ENCODE measurements around the gene NPBWR2. TPM values are rescaled to one million over a fixed set of nuclear protein-coding genes. Genes with fewer than 3 reads are reported as not detected.
"Not testable (repeated sequence)": the region's sequence is repeated elsewhere in the genome, so short reads cannot be mapped to it uniquely, and the experiment has no call there.

NPBWR2 gene
- total RNA-seq, 6 experiments from 2014 or later, result not detected

DNA sequence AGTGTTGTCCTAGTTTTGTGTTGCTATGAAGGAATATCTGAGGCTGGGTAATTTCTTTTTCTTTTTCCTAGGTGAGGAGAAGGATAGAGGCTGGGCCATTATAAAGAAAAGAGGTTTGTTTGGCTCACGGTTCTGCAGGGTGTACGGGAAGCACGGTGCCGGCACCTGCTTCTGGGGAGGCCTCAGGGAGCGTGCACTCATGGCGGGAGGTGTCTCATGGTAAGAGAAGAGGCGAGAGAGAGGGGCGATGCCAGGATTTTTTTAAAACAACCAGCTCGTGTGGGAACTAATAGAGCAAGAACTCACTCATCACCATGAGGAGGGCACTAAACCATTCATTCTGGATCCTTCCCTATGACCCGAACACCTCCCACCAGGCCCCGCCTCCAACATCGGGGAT, 14.2 kb upstream of the NPBWR2 start:
- DNase-seq, result no peak
- H3K9me3 Mint-ChIP-seq, result no peaks in the 10 kb centered on the region
- H3K27ac Mint-ChIP-seq, result no peak overlapping the region
- TF ChIP-seq, protein P1, sequence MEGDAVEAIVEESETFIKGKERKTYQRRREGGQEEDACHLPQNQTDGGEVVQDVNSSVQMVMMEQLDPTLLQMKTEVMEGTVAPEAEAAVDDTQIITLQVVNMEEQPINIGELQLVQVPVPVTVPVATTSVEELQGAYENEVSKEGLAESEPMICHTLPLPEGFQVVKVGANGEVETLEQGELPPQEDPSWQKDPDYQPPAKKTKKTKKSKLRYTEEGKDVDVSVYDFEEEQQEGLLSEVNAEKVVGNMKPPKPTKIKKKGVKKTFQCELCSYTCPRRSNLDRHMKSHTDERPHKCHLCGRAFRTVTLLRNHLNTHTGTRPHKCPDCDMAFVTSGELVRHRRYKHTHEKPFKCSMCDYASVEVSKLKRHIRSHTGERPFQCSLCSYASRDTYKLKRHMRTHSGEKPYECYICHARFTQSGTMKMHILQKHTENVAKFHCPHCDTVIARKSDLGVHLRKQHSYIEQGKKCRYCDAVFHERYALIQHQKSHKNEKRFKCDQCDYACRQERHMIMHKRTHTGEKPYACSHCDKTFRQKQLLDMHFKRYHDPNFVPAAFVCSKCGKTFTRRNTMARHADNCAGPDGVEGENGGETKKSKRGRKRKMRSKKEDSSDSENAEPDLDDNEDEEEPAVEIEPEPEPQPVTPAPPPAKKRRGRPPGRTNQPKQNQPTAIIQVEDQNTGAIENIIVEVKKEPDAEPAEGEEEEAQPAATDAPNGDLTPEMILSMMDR (IDR thresholded peaks at IDR 0.05), result no peak
- 0 out of 2 replicates have a peak, but pooled peaks cover 5% of the 10 kb centered on the region for H3K4me1 Mint-ChIP-seq (ENCODE audit: low read depth)
- no peak overlapping the region for H3K4me3 Mint-ChIP-seq
- H3K36me3 Mint-ChIP-seq (ENCODE audit: low read depth), result no peaks in the 10 kb centered on the region
- H3K27me3 Mint-ChIP-seq (ENCODE audit: insufficient read depth), result peaks cover 34% of the 10 kb centered on the region

DNA sequence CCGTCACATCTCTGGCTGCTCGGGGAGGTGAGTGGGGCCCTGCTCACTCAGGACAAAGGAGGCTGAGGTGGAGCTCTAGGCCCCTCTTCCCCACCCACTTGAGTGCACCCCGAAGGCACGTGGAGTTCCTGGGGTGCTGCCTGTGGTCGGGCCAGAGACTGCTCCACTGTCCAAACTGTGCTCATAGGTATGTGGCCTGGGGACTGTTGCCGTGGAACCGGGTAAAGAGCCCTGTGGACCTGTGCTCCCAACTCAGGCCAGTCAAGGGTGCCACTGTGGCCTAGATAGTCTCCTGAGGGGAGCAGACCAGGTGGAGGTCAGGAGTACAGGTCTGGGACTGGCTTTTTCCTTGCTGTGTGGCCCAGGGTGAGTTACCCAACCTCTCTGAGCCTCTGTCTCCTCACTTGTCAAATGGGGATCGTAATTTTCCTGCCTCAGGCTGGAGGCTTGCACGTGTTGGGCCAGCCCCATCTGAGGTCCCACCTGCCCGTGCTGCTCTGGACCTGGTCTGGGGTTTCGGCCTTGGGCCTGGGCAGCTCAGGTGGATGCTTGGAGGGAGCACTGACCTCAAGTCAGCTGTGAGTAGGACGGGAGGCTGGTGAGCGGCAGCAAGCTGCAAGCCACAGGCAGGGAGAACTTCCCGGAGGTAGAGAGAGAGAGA, 12.4 kb upstream of the NPBWR2 start:
- Mint-ChIP-seq H3K27ac (no peak overlapping the region), H3K4me1 (ENCODE audit: low read depth) (0 out of 2 replicates have a peak, but pooled peaks cover 5% of the 10 kb centered on the region), H3K36me3 (ENCODE audit: low read depth) (no peaks in the 10 kb centered on the region), H3K4me3 (peak overlapping the region; percentile 47; the same call in 1 of the 2 replicates), H3K27me3 (ENCODE audit: insufficient read depth) (peaks cover 38% of the 10 kb centered on the region), H3K9me3 (no peaks in the 10 kb centered on the region)
- no peak for DNase-seq
- TF ChIP-seq, protein P1 (IDR thresholded peaks at IDR 0.05), result no peak

DNA sequence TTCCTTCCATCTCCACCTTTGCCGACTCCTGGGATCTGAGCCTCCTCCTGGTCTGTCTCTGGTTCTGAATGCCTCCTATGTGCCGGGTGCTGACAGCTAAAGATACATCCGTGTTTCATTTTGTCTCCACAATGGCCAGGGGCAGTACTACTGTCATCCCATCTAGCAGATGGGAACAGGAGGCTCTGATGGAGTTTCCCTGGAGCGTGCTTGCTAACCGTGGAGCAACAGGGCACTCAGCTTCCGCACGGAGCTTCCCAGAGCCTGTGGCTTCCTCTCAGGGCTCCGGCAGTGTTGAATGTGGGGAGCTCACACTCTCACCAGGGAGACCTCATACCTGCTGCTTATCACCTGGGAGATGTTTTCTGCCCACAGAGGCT, 11.9 kb upstream of the NPBWR2 start:
- TF ChIP-seq, protein P1 (IDR thresholded peaks at IDR 0.05), result no peak
- Mint-ChIP-seq H3K9me3 (no peaks in the 10 kb centered on the region), H3K27me3 (ENCODE audit: insufficient read depth) (peaks cover 37% of the 10 kb centered on the region), H3K36me3 (ENCODE audit: low read depth) (no peaks in the 10 kb centered on the region), H3K27ac (no peak overlapping the region), H3K4me1 (ENCODE audit: low read depth) (0 out of 2 replicates have a peak, but pooled peaks cover 5% of the 10 kb centered on the region), H3K4me3 (no peak overlapping the region)
- DNase-seq, result no peak

DNA sequence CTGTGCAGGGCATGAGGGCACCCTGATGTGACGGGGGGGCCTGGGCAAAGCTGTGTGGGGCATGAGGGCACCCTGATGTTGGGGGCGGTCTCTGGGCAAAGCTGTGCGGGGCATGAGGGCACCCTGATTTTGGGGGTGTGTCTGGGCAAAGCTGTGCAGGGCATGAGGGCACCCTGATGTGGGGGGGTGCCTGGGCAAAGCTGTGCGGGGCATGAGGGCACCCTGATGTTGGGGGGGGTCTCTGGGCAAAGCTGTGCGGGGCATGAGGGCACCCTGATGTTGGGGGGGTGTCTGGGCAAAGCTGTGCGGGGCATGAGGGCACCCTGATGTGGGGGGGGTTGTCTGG, 10.0 kb upstream of the NPBWR2 start:
- not testable (repeated sequence) for DNase-seq; H3K36me3 Mint-ChIP-seq (ENCODE audit: low read depth); H3K9me3 Mint-ChIP-seq; H3K27ac Mint-ChIP-seq; H3K4me1 Mint-ChIP-seq (ENCODE audit: low read depth); H3K4me3 Mint-ChIP-seq
- peaks cover 25% of the 10 kb centered on the region for H3K27me3 Mint-ChIP-seq (ENCODE audit: insufficient read depth)

DNA sequence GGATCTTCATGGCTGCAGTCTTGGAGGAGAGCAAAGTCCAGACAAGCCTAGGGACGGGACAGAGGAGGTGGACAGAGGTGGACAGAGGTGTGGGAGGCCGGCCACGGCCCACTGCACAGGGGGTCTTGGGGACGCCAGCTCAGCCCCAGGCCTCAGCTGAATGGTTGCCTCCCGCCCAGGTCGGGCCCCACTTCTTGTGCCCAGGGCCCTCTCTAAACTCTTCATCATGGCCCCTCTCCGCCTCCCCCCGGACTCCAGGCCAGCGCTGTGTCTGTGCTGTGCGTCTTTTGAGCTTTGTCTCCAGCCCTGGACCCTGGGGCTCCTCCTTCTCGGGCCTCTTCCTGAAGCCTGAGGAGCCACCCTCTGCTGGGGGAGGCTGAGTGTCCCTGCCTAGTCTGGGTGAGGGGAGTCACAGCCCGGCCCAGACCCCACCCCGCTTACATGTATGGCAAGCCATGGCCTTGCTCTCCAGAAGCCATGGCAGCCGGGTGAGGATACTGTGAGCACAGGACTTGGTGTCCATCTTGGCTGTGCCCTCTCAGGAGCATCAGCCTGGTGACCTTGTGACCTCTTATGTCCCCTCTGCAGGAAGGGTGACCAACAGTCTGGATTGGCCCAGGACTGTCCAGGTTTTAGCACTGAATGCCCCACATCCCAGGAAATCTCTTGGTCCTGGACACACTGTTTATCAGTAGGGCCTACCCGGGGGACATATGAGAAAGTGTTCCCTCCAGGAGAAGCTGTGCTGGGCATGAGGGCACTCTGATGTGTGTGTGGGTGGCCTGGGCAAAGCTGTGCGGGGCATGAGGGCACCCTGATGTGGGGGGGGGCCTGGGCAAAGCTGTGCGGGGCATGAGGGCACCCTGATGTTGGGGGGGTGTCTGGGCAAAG, 9.4 kb upstream of the NPBWR2 start:
- no peaks in the 10 kb centered on the region for H3K36me3 Mint-ChIP-seq (ENCODE audit: low read depth)
- 0 out of 2 replicates have a peak, but pooled peaks cover 5% of the 10 kb centered on the region for H3K4me1 Mint-ChIP-seq (ENCODE audit: low read depth)
- no peak overlapping the region for H3K27ac Mint-ChIP-seq
- no peak for DNase-seq
- peaks cover 22% of the 10 kb centered on the region for H3K27me3 Mint-ChIP-seq (ENCODE audit: insufficient read depth)
- no peak overlapping the region for H3K4me3 Mint-ChIP-seq
- H3K9me3 Mint-ChIP-seq, result no peaks in the 10 kb centered on the region
- TF ChIP-seq, protein P1 (IDR thresholded peaks at IDR 0.05), result no peak

DNA sequence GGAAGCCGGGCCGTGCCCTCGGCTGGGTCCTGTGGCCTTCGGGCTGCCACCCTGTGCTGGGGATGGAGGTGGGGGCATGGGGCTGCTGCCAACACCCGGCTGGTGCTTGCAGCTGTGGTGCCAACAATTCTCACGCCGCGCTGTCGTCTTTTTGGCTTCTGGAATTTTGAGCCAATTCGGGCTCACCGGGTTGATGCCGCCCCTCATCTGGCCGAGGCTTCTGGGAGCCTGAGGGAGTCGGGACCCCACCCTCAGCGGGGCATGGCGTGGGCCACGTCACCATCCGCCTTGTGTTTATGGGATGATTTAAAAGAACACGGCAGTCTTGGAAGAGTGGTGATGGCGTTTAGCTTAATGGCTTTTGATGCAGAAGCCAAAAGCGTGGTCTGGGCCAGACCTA, 8.7 kb upstream of the NPBWR2 start:
- H3K4me3 Mint-ChIP-seq, result no peak overlapping the region
- 0 out of 2 replicates have a peak, but pooled peaks cover 5% of the 10 kb centered on the region for H3K4me1 Mint-ChIP-seq (ENCODE audit: low read depth)
- no peaks in the 10 kb centered on the region for H3K9me3 Mint-ChIP-seq
- TF ChIP-seq, protein P1 (IDR thresholded peaks at IDR 0.05), result no peak
- DNase-seq, result no peak
- no peaks in the 10 kb centered on the region for H3K36me3 Mint-ChIP-seq (ENCODE audit: low read depth)
- H3K27me3 Mint-ChIP-seq (ENCODE audit: insufficient read depth), result peaks cover 18% of the 10 kb centered on the region
- no peak overlapping the region for H3K27ac Mint-ChIP-seq
